ENCODE data around the gene CRYL1. TPM values are rescaled to one million over a fixed set of nuclear protein-coding genes. Genes with fewer than 3 reads are reported as not detected.

Gene CRYL1
- total RNA-seq, 1 experiment from 2014 or later: 3.7 TPM

GRCh38 chr13:20397896-20398295 is 127.8 kb downstream of the CRYL1 start:
- no peak overlapping the region for H3K4me2 ChIP-seq (ENCODE audit: insufficient read depth, insufficient read length, low read length)
- no peaks in the 10 kb centered on the region for H4K20me1 ChIP-seq (ENCODE audit: control insufficient read depth, insufficient read depth, insufficient read length)
- Mint-ChIP-seq H3K9me3 (peaks cover 0 to 2% of the 10 kb centered on the region in 2 experiments; a peak in 1 of 5 replicates), H3K4me3 (no peak overlapping the region), H3K36me3 (ENCODE audit: insufficient read depth in 1 of 3, low read depth in 3 of 3) (no peaks in the 10 kb centered on the region; a peak in 1 of 7 replicates), H3K27me3 (ENCODE audit: low read depth) (no peaks in the 10 kb centered on the region; the same call in none of the 2 replicates), H3K27ac (no peak overlapping the region), H3K4me1 (no peaks in the 10 kb centered on the region)
- no peak overlapping the region for H3K18ac ChIP-seq (ENCODE audit: insufficient read length, low read depth, low read length)
- H3K4me1 ChIP-seq (ENCODE audit: insufficient read depth, low read length): no peaks in the 10 kb centered on the region
- no peak overlapping the region for H3K14ac ChIP-seq (ENCODE audit: insufficient read depth, low read length)
- no peak overlapping the region for H4K8ac ChIP-seq (replicated peaks; ENCODE audit: insufficient read length, low read depth, low read length)
- H3K9ac ChIP-seq (ENCODE audit: extremely low read depth, insufficient read length, low read length): no peak overlapping the region
- no peak overlapping the region for H2BK120ac ChIP-seq (ENCODE audit: low read depth, low read length, poor library complexity, severe bottlenecking)
- no peaks in the 10 kb centered on the region for H3K23me2 ChIP-seq (ENCODE audit: insufficient read length, low read depth, low read length, poor library complexity, severe bottlenecking)
- WGBS (ENCODE audit: extremely low coverage, insufficient read length, low lambda C conversion rate): no CpG with 5 or more reads among the region's 5 CpGs
- H3T11ph ChIP-seq (ENCODE audit: low read length): no peak overlapping the region
- H4K5ac ChIP-seq (ENCODE audit: insufficient read length, low read depth, low read length): no peak overlapping the region
- no peaks in the 10 kb centered on the region for H3K9me3 ChIP-seq (ENCODE audit: control insufficient read depth, low read depth, low read length)
- TF ChIP-seq CTCF (conservative IDR thresholded peaks at IDR 0.05): no peak
- H3K79me2 ChIP-seq (ENCODE audit: insufficient read depth, low read length): no peaks in the 10 kb centered on the region
- DNase-seq: no peak
- no peak overlapping the region for H4K91ac ChIP-seq (ENCODE audit: insufficient read length, low read depth, low read length)
- H3K4ac ChIP-seq (ENCODE audit: low read depth, low read length): no peak overlapping the region
- no peak overlapping the region for H2BK12ac ChIP-seq (ENCODE audit: insufficient read length, low read depth, low read length)
- H2BK15ac ChIP-seq (ENCODE audit: low read depth, low read length): no peak overlapping the region
- H3K23ac ChIP-seq (ENCODE audit: insufficient read length, low read depth, low read length): no peak overlapping the region
- no peak overlapping the region for H2AFZ ChIP-seq (ENCODE audit: low read length)
- no peak overlapping the region for H2BK5ac ChIP-seq (ENCODE audit: insufficient read length, low read length)
- no peaks in the 10 kb centered on the region for H3K27me3 ChIP-seq (ENCODE audit: insufficient read depth, low read length)
- H2BK20ac ChIP-seq (ENCODE audit: low read depth, low read length, poor library complexity, severe bottlenecking): no peak overlapping the region
- H2AK5ac ChIP-seq (ENCODE audit: insufficient read length, low read length): no peak overlapping the region
- H3K56ac ChIP-seq (ENCODE audit: insufficient read length, low read depth, low read length): no peak overlapping the region
- no peaks in the 10 kb centered on the region for H3K79me1 ChIP-seq (ENCODE audit: insufficient read depth, low read depth, low read length, poor library complexity, severe bottlenecking)
- H3K27ac ChIP-seq (ENCODE audit: insufficient read length, low read depth, low read length): no peak overlapping the region
